SKM-1 treated with dmso at 0.1 percent for 144 hours (cell line): ENCODE results near the gene CXXC4.

Experiments used
- DNase-seq: peaks from one replicate; lab custom pipeline; 2025; ENCODE audit not compliant: unreplicated experiment; lab: John Stamatoyannopoulos, UW

The CXXC4 gene

GRCh38 chr4:104490096-104490769, 4.5 kb downstream of the CXXC4 start:
- DNase-seq, result no peak

DNA sequence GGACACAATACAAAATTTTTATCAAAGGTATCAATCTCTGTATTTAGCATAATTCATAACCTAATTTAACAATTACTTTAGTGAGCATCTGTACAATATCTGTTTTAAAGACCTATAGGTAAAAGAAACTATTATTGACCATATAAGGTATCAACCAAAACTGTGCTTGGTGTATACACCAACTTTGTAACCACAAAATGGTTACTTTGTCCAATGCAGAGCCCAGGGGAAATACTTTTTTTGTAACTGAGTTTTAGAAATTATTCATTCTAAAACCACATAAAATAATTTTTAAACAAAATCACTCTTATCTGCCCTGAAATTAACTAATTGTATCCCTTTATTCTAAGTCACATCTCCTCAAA, 5.0 kb downstream of the CXXC4 start:
- DNase-seq, result no peak

GRCh38 chr4:104488151-104488550, 6.5 kb downstream of the CXXC4 start:
- DNase-seq, result no peak

DNA sequence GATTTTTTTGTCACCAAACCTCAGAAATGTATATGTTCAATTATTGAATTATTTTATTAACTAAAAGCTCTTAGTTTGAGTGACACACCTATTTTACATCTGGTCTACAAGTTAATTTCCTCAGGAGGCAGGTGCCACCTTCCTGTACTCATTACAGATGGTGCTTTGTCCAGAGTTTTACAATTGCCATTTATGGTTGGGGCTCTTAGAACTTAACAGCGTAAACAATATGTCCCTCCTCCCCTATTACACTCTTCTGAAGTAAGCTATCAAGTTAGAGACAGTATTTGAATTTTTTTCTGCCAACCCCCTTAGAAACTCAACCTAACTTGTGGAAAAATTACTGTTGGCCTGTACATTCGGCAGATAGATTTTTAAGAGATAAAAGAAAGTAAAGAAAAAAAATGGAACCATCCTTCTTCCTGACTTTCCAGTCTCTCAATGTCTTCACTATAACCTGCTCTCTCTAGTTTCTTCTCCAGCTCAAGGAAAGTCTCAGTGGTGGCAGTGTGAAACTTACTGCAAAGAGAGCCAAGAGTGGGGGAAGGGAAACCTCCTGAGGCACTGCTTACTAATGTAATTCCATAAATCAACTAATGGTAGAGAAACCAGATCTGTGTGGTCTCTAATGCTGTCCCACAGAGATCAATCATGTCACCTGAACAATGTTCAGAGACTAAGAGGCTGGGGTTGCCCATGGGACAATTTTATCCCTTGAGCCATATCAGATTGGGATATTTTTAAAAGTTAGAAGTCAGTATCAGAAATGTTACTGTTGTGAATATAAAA, 7.8 kb downstream of the CXXC4 start:
- no peak for DNase-seq

GRCh38 chr4:104475652-104476051, 19.0 kb downstream of the CXXC4 start:
- no peak for DNase-seq

GRCh38 chr4:104472766-104473165, 21.9 kb downstream of the CXXC4 start:
- no peak for DNase-seq

- DNase-seq, result no peak
Observed at GRCh38 chr4:104470770-104471169, 23.9 kb downstream of the CXXC4 start.

DNA sequence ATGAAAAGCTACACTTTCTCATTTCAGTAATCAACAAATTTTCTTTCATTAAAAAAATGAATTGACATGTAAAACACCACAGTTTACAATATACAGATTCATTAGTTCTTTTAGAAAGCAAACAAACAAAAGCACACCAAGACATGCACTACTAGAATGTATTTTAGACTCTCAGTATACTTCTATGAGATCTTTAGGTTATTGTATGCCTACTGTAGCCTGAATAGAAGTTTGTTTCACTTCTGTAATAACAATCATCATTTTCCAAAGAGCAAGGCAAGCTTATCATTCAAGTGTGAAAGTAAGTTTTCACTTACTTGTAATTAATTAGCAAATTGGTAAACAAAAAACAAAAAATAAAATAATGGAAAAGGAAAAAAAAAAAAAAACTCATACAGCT, 24.9 kb downstream of the CXXC4 start:
- DNase-seq, result no peak

DNA sequence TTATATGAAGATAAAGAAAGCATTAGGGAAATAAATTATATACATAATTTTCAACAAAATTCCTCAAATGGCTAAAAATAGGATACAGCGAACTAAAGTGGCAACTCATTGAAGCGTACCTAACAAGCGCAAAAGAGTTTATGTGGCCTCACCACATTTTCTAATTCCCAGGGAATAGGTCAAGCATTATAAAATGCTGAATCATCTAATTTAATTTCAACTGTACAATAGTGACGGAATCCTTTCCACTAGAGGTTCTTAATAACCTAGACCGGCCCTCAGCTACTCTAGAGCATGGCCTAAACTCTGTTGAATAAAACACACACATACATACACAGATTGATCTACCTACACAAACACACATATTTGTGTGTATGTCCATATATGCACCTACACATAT, 29.1 kb downstream of the CXXC4 start:
- no peak for DNase-seq

DNA sequence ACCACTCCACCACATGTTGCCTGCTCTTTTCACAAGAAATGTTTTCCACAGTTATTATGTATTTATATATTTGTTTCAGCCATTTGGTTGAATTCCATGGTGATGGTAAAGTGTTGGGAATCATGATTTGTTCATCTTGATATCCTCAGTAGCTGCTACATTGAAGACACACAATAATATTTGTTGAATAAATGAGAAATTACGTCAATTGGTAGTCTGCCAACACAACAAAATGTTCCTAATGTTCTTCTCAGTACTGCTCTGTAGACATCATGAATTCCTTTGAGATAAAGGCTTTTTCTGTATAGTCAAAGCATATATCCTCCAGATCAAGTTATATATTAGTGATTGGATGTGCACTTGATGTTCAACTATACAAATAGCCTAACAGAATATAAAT, 29.5 kb downstream of the CXXC4 start:
- DNase-seq, result no peak

- DNase-seq, result no peak
Observed at GRCh38 chr4:104462641-104463040, 32.1 kb downstream of the CXXC4 start.

DNA sequence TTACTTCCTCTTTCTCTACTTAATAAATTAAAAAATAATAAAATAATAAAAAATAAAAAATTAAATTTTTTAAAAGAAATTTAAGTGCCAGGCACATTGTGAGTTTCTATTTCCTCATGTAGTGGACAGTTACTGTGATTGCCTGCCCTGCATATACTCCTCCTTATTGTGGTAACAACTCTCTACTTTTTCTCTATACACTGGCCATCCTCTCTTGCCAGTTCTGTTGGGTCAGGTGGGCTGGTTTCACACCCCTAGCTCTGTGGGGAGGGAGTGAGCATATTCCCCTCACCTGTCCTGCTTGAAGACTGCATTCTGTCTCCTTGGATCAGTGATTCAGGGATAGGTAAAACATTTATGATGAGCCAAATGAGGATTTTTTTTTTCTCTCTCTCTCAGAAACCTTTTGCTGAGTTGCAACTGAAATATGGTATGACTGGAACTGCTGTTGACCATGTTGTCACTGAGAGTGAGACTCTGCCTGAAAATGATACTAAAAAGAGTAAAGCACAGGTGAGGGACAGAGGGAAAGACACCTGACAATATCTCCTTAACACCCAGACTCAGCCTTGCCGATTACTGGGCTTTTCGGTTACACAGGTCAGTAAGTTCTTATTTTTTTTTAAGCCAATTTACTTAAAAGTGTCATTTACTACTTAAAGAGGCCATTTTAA, 37.2 kb downstream of the CXXC4 start:
- no peak for DNase-seq

DNA sequence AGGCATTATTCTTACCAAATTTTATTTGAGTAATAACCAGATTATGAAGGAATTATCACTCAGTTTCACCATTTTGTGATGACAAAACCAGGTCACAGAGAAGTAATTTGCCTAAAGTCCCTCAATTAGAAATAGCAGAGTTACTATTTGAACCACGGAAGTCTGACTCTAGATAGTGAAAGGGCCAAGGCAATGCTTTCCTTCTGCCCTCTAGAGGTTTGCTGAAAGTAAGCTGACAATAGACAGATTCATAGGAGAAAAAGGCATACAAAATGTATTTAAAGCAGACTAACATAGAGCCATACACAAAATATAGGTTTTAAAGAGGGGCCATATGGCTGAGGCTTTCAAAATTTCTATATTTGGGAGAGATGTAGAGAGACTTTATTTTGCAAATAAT, 43.1 kb downstream of the CXXC4 start:
- no peak for DNase-seq

- DNase-seq, result no peak
Observed at GRCh38 chr4:104449537-104449936, 45.2 kb downstream of the CXXC4 start.

- no peak for DNase-seq
Observed at GRCh38 chr4:104447294-104447693, 47.4 kb downstream of the CXXC4 start.

DNA sequence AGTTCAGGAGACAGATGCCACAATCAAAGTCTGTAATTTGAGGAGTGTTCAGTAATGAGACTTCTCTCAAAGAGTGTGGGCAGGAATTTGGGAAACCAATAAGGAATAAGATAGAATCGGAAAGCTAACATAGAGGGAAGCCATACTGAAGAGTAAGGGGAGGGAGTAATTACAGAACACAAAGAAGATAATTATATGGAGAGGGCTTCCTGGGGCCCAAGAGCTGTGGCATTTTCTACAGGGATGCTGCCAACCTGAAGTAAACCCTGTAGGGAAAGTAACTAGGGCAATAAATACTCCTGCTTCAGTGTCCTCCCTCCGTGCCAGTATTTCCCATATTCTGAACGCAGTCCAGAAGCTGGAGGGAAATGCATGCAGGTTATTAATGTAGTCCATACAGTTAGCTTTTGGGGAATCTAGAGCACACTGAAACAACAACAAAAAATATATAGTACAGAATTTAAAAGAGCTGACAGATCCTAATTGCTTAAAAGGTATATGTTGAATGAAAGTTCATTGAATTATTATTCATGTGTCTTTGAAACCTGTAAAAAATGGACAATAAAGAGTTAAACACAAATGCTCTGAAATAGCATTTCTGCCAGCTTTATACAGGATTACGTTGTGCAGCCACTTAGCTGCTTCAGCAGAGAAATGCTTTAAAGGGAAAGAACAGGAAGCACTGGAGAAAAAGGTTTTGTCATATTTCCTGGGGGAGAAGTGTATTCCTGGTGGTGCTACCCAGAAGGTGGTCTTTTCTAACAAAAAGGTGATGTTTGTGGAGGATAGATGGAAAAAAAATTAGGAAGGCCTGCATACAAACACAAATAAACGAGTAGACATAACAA, 48.0 kb downstream of the CXXC4 start:
- DNase-seq, result no peak

- DNase-seq, result no peak
Observed at GRCh38 chr4:104444685-104445084, 50.0 kb downstream of the CXXC4 start.

DNA sequence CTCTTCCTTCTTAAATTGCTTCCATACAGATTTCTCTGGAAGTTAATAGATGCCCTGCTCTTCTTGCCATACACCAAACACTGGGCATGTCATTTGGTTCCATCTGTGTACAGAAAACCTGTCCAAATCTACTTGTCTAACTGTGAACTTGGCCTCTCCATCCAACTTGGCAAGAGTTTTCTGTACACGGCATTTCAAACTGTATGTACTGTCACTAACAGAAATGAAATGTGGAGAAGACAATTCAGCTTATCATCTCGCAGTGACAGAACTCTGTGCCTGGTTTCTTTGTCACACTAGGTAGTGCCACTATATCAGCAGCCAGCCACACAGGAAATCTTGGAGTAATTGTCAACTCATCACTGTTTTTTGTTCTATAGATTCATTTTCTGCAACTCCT, 58.2 kb downstream of the CXXC4 start:
- no peak for DNase-seq

GRCh38 chr4:104429150-104429741, 65.4 kb downstream of the CXXC4 start:
- no peak for DNase-seq

- no peak for DNase-seq
Observed at GRCh38 chr4:104425948-104426347, 68.7 kb downstream of the CXXC4 start.

GRCh38 chr4:104424989-104425388, 69.7 kb downstream of the CXXC4 start:
- DNase-seq, result no peak
